IMR-90 (cell line): ENCODE data around the gene ESRP2. TPM values are rescaled to one million over a fixed set of nuclear protein-coding genes. Genes with fewer than 3 reads are reported as not detected.

Experiments
- ATAC-seq: fragments of 200-7000 bp; cut with Tn5 transposase; 2 replicates; pipeline ENCODE4 v1.9.1; 2020; ENCODE audit warnings: low read depth, mild to moderate bottlenecking, moderate library complexity
- BruUV-seq: library from RNA; stranded (reverse); fragments of 400-500 nt; replicated peaks from 2 replicates; lab custom pipeline; 2021; lab: Mats Ljungman, UMichigan
- CTCF ChIA-PET: fragments of 300-600 bp; formaldehyde crosslinking; extraction: SDS; loops from one replicate; lab custom pipeline; 2021; ENCODE audit warnings: antibody characterized with exemption; lab: Yijun Ruan, JAX
- POLR2A ChIA-PET: fragments of 300-600 bp; sonication (Branson Sonifier 250); formaldehyde crosslinking; loops from one replicate; lab custom pipeline; 2022; ENCODE audit warnings: antibody characterized with exemption; ENCODE audit not compliant: unreplicated experiment; lab: Charles Lee
- DNase-seq: peaks from one replicate; pipeline ENCODE4 v3.0.0; 2013
- H2AFZ ChIP-seq: replicated peaks from 2 replicates; pipeline ENCODE3; 2013; ENCODE audit warnings: low read length, mild to moderate bottlenecking; ENCODE audit not compliant: poor library complexity
- H2AK5ac ChIP-seq: 2 replicates; pipeline ENCODE4 v1.6.1; 2013; ENCODE audit warnings: low read depth, low read length, inconsistent platforms
- H2AK9ac ChIP-seq: replicated peaks from 2 replicates; pipeline ENCODE3; 2013; ENCODE audit warnings: mild to moderate bottlenecking, low read depth, low read length, moderate library complexity; ENCODE audit not compliant: poor library complexity
- H2BK120ac ChIP-seq: 2 replicates; pipeline ENCODE4 v1.6.1; 2013; ENCODE audit warnings: low read depth, low read length, inconsistent platforms
- H2BK15ac ChIP-seq: 3 replicates; pipeline ENCODE4 v1.6.1; 2013; ENCODE audit warnings: low read depth, low read length, inconsistent platforms
- H2BK20ac ChIP-seq: 2 replicates; pipeline ENCODE4 v1.6.1; 2013; ENCODE audit warnings: low read depth, mild to moderate bottlenecking, inconsistent platforms, low read length, moderate library complexity
- H2BK5ac ChIP-seq: 2 replicates; pipeline ENCODE4 v1.6.1; 2013; ENCODE audit warnings: mild to moderate bottlenecking, low read depth, low read length, inconsistent platforms; ENCODE audit not compliant: poor library complexity, severe bottlenecking
- H3K14ac ChIP-seq: replicated peaks from 2 replicates; pipeline ENCODE4 v1.6.1; 2013; ENCODE audit warnings: low read depth, low read length, inconsistent platforms
- H3K18ac ChIP-seq: 2 replicates; pipeline ENCODE4 v1.6.1; 2013; ENCODE audit warnings: low read depth, low read length, control low read depth
- H3K23ac ChIP-seq: 2 replicates; pipeline ENCODE4 v1.6.1; 2013; ENCODE audit warnings: low read depth, low read length, inconsistent platforms
- H3K27ac ChIP-seq: 2 replicates; pipeline ENCODE4 v1.5.1; 2013; ENCODE audit warnings: mild to moderate bottlenecking, control low read depth, low read length; ENCODE audit not compliant: insufficient read depth
- H3K27me3 ChIP-seq: 2 replicates; pipeline ENCODE4 v1.6.1; 2013; ENCODE audit warnings: low read length; ENCODE audit not compliant: control insufficient read depth, insufficient read depth
- H3K36me3 ChIP-seq: 2 replicates; pipeline ENCODE4 v1.6.1; 2013; ENCODE audit warnings: low read length, mixed read lengths; ENCODE audit not compliant: control insufficient read depth, insufficient read depth
- H3K4ac ChIP-seq: 2 replicates; pipeline ENCODE4 v1.6.1; 2013; ENCODE audit warnings: low read depth, low read length, inconsistent platforms
- H3K4me1 ChIP-seq: 2 replicates; pipeline ENCODE4 v1.6.1; 2013; ENCODE audit warnings: low read length, mixed read lengths; ENCODE audit not compliant: control insufficient read depth, insufficient read depth
- H3K4me2 ChIP-seq: 2 replicates; pipeline ENCODE4 v1.6.1; 2013; ENCODE audit warnings: low read depth, mild to moderate bottlenecking, control low read depth, low read length, moderate library complexity
- H3K4me3 ChIP-seq: 2 replicates; pipeline ENCODE4 v1.5.1; 2013; ENCODE audit warnings: low read depth, mild to moderate bottlenecking, control low read depth, low read length, moderate library complexity; ENCODE audit not compliant: insufficient read depth
- H3K56ac ChIP-seq: 2 replicates; pipeline ENCODE4 v1.6.1; 2013; ENCODE audit warnings: low read length, inconsistent platforms; ENCODE audit not compliant: insufficient read depth; ENCODE audit errors: extremely low read depth
- H3K79me1 ChIP-seq, 2 experiments: 2 replicates each; pipeline ENCODE4 v1.6.1; 2013; ENCODE audit warnings: low read length in 2 of 2, inconsistent platforms in 1 of 2, low read depth in 1 of 2
- H3K9ac ChIP-seq: 2 replicates; pipeline ENCODE4 v1.6.1; 2013; ENCODE audit warnings: low read depth, low read length, control low read depth
- H3K9me1 ChIP-seq: 2 replicates; pipeline ENCODE4 v1.6.1; 2013; ENCODE audit warnings: low read length, inconsistent platforms; ENCODE audit not compliant: insufficient read depth
- H3K9me3 ChIP-seq: 2 replicates; pipeline ENCODE4 v1.6.1; 2013; ENCODE audit warnings: low read length; ENCODE audit not compliant: control insufficient read depth, insufficient read depth
- H4K20me1 ChIP-seq: 2 replicates; pipeline ENCODE4 v1.6.1; 2013; ENCODE audit warnings: low read length, inconsistent platforms; ENCODE audit not compliant: insufficient read depth
- H4K5ac ChIP-seq: 2 replicates; pipeline ENCODE4 v1.6.1; 2013; ENCODE audit warnings: mild to moderate bottlenecking, low read depth, low read length, control low read depth
- H4K8ac ChIP-seq, 2 experiments: 2 replicates each; pipeline ENCODE4 v1.6.1; 2013; ENCODE audit warnings: low read depth in 2 of 2, low read length in 2 of 2, control low read depth in 1 of 2, inconsistent platforms in 1 of 2
- H4K91ac ChIP-seq: 2 replicates; pipeline ENCODE4 v1.6.1; 2013; ENCODE audit warnings: low read depth, low read length, inconsistent platforms; ENCODE audit not compliant: insufficient read depth
- BHLHE40 ChIP-seq: fragments of 150-350 bp; IDR thresholded peaks from 2 replicates; pipeline ENCODE4 v1.6.1; 2016; ENCODE audit warnings: mild to moderate bottlenecking, low read depth, low read length
- CEBPB ChIP-seq: IDR thresholded peaks from 2 replicates; pipeline ENCODE4 v1.6.1; 2012; ENCODE audit warnings: low read depth, low read length, improper control_type of control experiment
- CHD1 ChIP-seq: IDR thresholded peaks from 2 replicates; pipeline ENCODE4 v1.6.1; 2012; ENCODE audit warnings: low read depth, low read length, improper control_type of control experiment
- ELK1 ChIP-seq: fragments of 150-350 bp; IDR thresholded peaks from 2 replicates; pipeline ENCODE4 v1.6.1; 2016; ENCODE audit warnings: low read depth, mild to moderate bottlenecking, low read length, moderate library complexity, borderline replicate concordance
- FOS ChIP-seq: fragments of 150-350 bp; IDR thresholded peaks from 2 replicates; pipeline ENCODE4 v1.6.1; 2016; ENCODE audit warnings: low read depth, low read length
- MAFK ChIP-seq: IDR thresholded peaks from 2 replicates; pipeline ENCODE4 v1.6.1; 2012; ENCODE audit warnings: low read depth, low read length, improper control_type of control experiment
- MAZ ChIP-seq: IDR thresholded peaks from 2 replicates; pipeline ENCODE4 v1.6.1; 2012; ENCODE audit warnings: low read depth, mild to moderate bottlenecking, low read length, improper control_type of control experiment, moderate library complexity, borderline replicate concordance
- MXI1 ChIP-seq: IDR thresholded peaks from 2 replicates; pipeline ENCODE4 v1.6.1; 2012; ENCODE audit warnings: low read depth, mild to moderate bottlenecking, low read length, moderate library complexity, borderline replicate concordance
- NFE2L2 ChIP-seq: fragments of 150-350 bp; IDR thresholded peaks from 2 replicates; pipeline ENCODE4 v1.6.1; 2016; ENCODE audit warnings: low read depth, mild to moderate bottlenecking, low read length
- POLR2A ChIP-seq: IDR thresholded peaks from 2 replicates; pipeline ENCODE4 v1.6.1; 2012; ENCODE audit warnings: mild to moderate bottlenecking, low read depth, low read length
- RAD21 ChIP-seq: IDR thresholded peaks from 2 replicates; pipeline ENCODE4 v1.6.1; 2012; ENCODE audit warnings: low read length, improper control_type of control experiment
- RCOR1 ChIP-seq: IDR thresholded peaks from 2 replicates; pipeline ENCODE4 v1.6.1; 2012; ENCODE audit warnings: mild to moderate bottlenecking, low read length, improper control_type of control experiment; ENCODE audit not compliant: insufficient replicate concordance
- RFX5 ChIP-seq: IDR thresholded peaks from 2 replicates; pipeline ENCODE4 v1.8.0; 2012; ENCODE audit warnings: low read depth, mild to moderate bottlenecking, low read length, moderate library complexity
- USF2 ChIP-seq: fragments of 150-350 bp; IDR thresholded peaks from 2 replicates; pipeline ENCODE4 v1.6.1; 2017; ENCODE audit warnings: mild to moderate bottlenecking, antibody characterized with exemption, low read length, low read depth
- WGBS, 2 experiments: methylation state at CpG; one replicate each; pipeline versions ENCODE4 v1.1.5 to v1.1.7; 2013; ENCODE audit warnings: missing lambda C conversion rate in 2 of 2; ENCODE audit not compliant: insufficient read length in 1 of 2; ENCODE audit errors: extremely low coverage in 2 of 2; 5-methylcytosine and 5-hydroxymethylcytosine counted together
- dilution Hi-C: fragments of 300-500 bp; cut with HindIII; formaldehyde crosslinking; loops from one replicate; pipeline ENCODE4 v1.14.3; 2018; ENCODE audit warnings: low sequenced_read_pairs; ENCODE audit not compliant: unreplicated experiment
- in situ Hi-C: fragments of 300-500 bp; cut with MboI; formaldehyde crosslinking; loops from 3 replicates; pipeline ENCODE4 v1.14.3; 2019; ENCODE audit warnings: low sequenced_read_pairs, inconsistent platforms, mixed read lengths
- intact Hi-C: fragments of 100-400 bp; cut with micrococcal nuclease; formaldehyde crosslinking; loops from 2 replicates; pipeline ENCODE4 v1.10.0; 2022
- polyA plus RNA-seq, 3 experiments: library from polyadenylated mRNA; depleted of rRNA; stranded (reverse); fragments of >200 nt; gene quantifications; 2 replicates each; pipeline ENCODE4 v1.2.3, GENCODE V29; 2012; ENCODE audit warnings: low replicate concordance in 1 of 3
- total RNA-seq: library from RNA; depleted of rRNA; stranded (reverse); fragments of >200 nt; gene quantifications from 2 replicates; pipeline ENCODE4 v1.2.3, GENCODE V29; 2012
- TF ChIP-seq, protein P1 (sequence below): conservative IDR thresholded peaks from 2 replicates; pipeline ENCODE4 v1.5.1; 2012; ENCODE audit warnings: mild to moderate bottlenecking, low read depth, low read length, improper control_type of control experiment

ESRP2 gene
- total and polyA plus RNA-seq, 2 of the 4 experiments (the other 2 are of a cell fraction), result 0.07 TPM; not detected in 1

DNA sequence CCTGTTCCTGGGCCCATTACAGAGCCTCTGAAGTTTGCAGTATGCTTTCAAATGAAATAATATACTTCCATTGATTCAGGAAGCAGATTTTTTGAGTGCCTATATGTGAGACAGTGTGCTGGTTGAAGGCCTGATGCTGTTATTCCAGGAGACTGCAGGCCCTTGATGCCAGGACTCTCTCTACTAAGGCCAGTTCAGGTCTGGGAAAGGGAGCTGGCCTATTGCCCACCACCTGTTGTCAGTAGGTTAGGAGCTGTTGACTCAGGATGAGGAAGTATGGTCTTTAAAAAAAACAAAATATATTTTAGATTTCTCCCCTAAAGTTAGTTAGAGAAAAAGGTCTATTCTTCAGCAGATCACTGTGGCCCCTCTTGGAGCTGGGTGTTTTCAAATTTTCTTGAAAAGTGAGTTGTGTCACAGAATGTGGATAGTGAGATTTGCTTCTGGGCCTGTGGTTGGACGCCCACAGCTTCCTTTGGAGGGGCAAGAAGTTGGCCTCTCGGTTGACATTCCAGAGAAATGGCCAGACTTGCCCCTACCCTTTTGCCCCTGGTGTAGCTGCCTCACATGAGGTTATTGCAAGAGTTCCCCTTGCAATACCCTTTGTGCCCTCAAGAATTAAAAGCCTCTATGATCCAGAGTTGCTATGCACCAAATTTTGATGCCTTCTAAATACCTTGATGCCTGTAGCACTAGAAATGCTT, 7.9 kb downstream of the ESRP2 start:
- Histone ChIP-seq H2BK5ac (no peak overlapping the region), H3K4ac (no peak overlapping the region), H2BK20ac (no peak overlapping the region), H2AFZ (no peak overlapping the region), H3K27ac (no peak overlapping the region), H3K9ac (no peak overlapping the region), H4K20me1 (0 out of 2 replicates have a peak, but pooled peaks cover 3% of the 10 kb centered on the region), H3K18ac (no peak overlapping the region), H3K23ac (no peak overlapping the region), H3K4me3 (no peak overlapping the region), H3K4me1 (peaks cover 2% of the 10 kb centered on the region), H2AK5ac (no peak overlapping the region), H2BK15ac (no peak overlapping the region), H3K27me3 (no peaks in the 10 kb centered on the region), H4K8ac (no peak overlapping the region), H3K56ac (no peak overlapping the region), H3K79me1 (peaks cover 0 to 3% of the 10 kb centered on the region in 2 experiments; a peak in 1 of 4 replicates), H4K5ac (no peak overlapping the region), H3K36me3 (peaks cover 6% of the 10 kb centered on the region), H2BK120ac (no peak overlapping the region), H3K9me3 (no peaks in the 10 kb centered on the region), H2AK9ac (no peak overlapping the region), H3K4me2 (no peak overlapping the region), H4K91ac (no peak overlapping the region), H3K9me1 (no peaks in the 10 kb centered on the region), H3K14ac (no peak overlapping the region)
- intact Hi-C loops, result loop anchor here (10.0 kb wide), 1 partner anchor 263 kb away; the partner anchor contains the start of gene SLC12A4
- ChIA-PET CTCF (interaction anchor here (0.9 to 1.7 kb wide), 4 partner anchors 9 to 187 kb away, joined by 3 to 8 read pairs (median 3); no protein-coding TSS in a partner anchor), POLR2A (no interaction called here)
- ATAC-seq, result no peak
- in situ Hi-C loops, result loop anchor here (10.0 kb wide), 2 partner anchors 133 to 243 kb away; partner anchors contain the start of gene DPEP3
- no CpG with 5 or more reads among the region's 2 CpGs for WGBS, 2 experiments
- BruUV-seq, result no TSS peak
- DNase-seq, result no peak
- dilution Hi-C loops, result no loop called here
- TF ChIP-seq BHLHE40 (no peak), MAFK (no peak), CEBPB (no peak), CHD1 (no peak), USF2 (no peak), NFE2L2 (no peak), MAZ (no peak), RAD21 (no peak), MXI1 (no peak), POLR2A (no peak), RCOR1 (no peak), RFX5 (no peak), FOS (no peak), ELK1 (no peak)
- TF ChIP-seq, protein P1, sequence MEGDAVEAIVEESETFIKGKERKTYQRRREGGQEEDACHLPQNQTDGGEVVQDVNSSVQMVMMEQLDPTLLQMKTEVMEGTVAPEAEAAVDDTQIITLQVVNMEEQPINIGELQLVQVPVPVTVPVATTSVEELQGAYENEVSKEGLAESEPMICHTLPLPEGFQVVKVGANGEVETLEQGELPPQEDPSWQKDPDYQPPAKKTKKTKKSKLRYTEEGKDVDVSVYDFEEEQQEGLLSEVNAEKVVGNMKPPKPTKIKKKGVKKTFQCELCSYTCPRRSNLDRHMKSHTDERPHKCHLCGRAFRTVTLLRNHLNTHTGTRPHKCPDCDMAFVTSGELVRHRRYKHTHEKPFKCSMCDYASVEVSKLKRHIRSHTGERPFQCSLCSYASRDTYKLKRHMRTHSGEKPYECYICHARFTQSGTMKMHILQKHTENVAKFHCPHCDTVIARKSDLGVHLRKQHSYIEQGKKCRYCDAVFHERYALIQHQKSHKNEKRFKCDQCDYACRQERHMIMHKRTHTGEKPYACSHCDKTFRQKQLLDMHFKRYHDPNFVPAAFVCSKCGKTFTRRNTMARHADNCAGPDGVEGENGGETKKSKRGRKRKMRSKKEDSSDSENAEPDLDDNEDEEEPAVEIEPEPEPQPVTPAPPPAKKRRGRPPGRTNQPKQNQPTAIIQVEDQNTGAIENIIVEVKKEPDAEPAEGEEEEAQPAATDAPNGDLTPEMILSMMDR, result no peak
